ENCODE results near the gene TNNC1.

DNA sequence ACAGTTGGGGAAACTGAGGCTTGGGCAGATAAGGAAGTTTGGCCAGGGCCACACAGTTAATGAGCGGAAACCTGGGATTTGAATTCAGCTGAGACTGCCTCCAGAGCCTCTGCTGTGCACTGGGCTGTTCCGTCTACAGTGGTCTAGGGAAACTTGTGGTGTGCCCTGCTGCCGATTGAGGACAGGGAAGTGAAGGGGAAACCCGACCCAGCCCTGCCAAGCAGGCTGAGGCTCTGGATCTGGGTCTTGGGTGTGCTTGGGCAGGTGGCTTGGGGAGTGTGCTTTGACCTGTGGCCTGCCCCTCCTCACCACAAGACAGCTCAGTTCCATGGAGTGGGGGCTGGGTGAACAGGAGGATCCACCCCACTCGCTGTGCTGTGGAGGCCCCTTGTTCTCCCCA, 19.2 kb upstream of the TNNC1 start:
- TF ChIP-seq, protein P1, sequence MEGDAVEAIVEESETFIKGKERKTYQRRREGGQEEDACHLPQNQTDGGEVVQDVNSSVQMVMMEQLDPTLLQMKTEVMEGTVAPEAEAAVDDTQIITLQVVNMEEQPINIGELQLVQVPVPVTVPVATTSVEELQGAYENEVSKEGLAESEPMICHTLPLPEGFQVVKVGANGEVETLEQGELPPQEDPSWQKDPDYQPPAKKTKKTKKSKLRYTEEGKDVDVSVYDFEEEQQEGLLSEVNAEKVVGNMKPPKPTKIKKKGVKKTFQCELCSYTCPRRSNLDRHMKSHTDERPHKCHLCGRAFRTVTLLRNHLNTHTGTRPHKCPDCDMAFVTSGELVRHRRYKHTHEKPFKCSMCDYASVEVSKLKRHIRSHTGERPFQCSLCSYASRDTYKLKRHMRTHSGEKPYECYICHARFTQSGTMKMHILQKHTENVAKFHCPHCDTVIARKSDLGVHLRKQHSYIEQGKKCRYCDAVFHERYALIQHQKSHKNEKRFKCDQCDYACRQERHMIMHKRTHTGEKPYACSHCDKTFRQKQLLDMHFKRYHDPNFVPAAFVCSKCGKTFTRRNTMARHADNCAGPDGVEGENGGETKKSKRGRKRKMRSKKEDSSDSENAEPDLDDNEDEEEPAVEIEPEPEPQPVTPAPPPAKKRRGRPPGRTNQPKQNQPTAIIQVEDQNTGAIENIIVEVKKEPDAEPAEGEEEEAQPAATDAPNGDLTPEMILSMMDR (IDR thresholded peaks at IDR 0.05), result no peak
- TF ChIP-seq EZH2 (IDR thresholded peaks at IDR 0.05; ENCODE audit: borderline replicate concordance, insufficient read depth, low read depth, low read length, poor library complexity, severe bottlenecking), result no peak
